ENCODE results near the gene TENT5C.

TENT5C gene

GRCh38 chr1:117574161-117574835 lies 31.6 kb upstream of the TENT5C start:
- DNase-seq, result no peak

DNA sequence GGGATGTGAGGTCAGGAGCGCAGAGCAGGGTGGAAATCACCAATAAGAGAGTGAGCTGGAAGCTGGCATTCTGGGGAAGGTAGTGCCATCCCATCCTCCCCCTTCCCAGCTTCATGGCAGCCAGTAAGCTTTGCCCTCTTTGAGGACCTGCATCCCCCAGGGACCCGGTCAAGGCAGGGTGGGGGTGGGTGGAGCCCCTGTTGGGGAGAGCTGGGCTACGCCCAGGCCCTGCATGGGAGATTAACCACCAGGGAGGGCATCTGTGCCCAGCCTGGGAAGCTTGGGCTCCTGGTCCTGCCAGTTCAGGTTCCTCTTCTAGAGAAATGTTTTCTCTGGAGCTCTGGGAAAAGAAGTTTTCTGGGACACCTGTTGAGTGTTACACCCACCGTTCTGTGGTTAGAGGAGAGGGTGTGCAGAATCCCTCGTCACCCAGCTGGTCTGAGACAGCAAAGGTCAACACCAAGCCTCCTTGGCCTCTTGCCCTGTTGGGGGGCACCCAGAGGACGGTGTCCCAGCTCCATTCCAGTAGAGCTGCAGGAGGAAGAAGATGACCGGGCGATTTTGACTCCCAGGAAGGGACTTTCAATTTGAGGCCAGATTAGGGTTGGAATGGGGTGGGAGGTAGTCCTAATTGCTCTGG lies 30.1 kb upstream of the TENT5C start:
- DNase-seq, result no peak

GRCh38 chr1:117576236-117576635 lies 29.6 kb upstream of the TENT5C start:
- DNase-seq, result no peak

DNA sequence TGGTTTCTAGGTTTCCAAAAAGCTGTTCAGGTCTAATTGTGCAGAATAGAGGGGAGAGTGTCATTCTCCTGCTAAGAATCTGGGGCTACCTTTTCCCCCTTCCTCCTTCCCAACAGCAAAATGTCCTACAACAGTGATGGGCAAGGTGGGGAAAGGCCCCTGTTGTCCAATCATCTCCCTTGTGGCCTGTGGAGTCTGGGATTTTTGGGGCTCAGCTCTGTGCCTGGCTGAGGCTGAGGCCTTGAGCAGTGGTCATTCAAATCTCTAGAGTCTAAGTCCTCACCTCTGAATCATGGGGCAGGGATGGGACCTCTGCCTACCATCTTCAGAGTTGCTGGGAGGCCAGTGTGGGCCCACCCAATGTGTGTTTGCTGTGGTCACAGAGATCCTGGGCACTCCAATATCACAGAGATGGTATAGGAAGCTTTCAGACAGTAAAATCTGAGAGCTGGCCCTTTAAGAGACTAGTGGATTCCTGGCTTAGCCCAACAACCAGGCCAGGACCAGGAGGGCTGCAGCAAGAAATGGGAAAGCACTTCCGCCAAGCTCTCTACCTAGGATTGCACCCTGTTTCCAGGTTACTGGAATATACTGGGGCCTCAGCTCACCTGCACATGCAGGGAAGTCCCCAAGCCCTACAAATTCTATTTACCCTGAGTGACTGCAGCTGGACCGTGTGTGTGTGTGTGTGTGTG lies 28.5 kb upstream of the TENT5C start:
- DNase-seq, result no peak

DNA sequence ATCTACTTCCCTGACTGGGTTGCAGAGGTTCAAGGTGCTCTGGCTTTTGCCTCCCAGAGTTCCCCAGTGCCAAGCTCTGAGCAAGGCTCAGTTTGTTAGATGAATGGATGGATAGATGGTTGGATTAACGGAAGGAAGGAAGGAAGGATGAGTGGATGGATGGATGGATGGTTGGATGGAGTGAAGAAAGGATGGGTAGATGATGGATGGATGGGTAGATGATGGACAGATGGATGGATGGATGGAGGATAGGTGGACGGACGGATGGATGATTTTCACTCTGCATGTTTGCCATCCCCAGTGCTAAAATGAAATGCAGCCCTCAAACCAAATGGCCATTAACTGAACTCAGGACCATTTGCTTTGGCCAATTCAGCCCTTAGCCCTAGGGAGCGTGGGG lies 27.4 kb upstream of the TENT5C start:
- DNase-seq, result no peak

DNA sequence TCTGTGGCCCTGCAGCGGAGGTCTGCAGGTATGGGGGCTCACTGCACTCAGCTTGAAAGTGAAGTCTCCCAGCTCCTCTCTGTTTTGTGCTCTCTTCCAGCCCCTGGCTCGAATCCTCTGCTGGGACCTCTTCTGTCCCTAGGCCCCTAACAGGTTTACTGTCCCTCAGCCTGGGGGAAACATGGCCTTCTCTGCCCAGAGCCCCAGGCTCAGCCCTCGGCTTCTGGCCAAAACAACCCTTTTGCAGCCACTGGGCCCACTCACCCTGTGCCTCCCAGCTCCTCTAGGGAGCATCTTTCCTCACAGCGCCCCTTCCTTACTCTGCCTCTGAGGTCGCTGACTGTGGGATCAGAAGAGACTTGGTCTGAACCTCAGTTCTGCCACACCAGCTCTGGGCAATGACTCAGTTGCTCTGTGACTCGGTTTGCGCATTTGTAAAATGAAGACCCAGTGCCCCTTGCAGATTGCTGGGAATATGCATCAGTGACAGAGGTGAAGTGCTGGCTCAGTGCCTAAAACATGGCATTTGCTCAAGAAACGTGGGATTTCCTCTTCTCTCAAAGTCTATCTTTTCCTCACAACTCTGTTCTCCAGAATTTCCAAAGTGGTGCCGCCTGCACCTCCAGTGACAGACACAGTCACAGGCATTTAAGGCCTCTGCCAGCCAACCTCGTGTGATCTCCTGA lies 26.5 kb upstream of the TENT5C start:
- no peak for DNase-seq

GRCh38 chr1:117580436-117580835 lies 25.4 kb upstream of the TENT5C start:
- DNase-seq, result no peak

GRCh38 chr1:117580882-117581281 lies 25.0 kb upstream of the TENT5C start:
- DNase-seq, result no peak

DNA sequence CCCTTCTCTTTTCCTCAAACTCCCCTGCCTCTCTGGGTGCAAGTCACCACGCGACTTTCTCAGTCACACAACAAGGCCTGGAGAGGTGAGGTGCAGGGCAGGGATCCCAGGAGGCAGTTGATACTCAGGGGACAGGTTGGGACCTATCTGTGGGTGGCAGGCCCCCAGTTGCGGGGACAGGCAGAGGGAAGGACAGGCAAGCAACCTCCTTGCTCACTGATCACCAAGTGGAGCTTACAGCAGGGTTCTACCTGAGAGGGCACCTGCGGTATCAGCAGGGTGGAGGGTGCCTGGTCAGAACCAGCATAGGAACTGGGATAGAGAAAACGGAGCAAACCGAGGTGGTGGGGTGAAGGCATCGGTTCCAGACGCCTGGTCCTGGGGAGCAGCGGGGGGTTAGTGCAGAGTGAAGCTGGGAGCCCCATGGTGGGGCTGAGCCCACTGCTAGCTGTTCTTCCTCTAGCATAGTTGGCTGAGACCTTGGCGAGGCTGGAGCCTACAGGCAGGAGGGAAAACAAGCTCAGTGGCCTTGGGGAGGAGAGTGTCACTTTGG lies 24.4 kb upstream of the TENT5C start:
- no peak for DNase-seq

- no peak for DNase-seq
These were observed 23.4 kb upstream of the TENT5C start for GRCh38 chr1:117582451-117582850.

DNA sequence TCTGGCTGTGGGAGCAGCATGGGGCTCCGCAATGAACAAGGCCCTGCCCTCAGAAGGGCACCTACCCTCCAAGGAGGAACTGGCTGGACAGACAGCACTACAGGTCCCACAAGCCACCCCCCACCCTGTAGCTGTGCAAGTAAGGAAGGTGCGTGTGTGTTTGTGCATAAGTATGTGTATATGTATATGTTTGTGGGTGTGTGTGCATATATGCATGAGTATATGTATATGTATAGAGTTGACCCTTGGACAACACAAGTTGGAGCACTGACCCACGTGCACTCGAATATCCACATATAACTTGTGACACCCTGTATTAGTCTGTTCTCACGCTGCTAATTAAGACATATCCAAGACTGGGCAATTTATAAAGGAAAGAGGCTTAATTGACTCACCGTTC lies 22.6 kb upstream of the TENT5C start:
- no peak for DNase-seq

- no peak for DNase-seq
These were observed 21.7 kb upstream of the TENT5C start for GRCh38 chr1:117584181-117584580.

DNA sequence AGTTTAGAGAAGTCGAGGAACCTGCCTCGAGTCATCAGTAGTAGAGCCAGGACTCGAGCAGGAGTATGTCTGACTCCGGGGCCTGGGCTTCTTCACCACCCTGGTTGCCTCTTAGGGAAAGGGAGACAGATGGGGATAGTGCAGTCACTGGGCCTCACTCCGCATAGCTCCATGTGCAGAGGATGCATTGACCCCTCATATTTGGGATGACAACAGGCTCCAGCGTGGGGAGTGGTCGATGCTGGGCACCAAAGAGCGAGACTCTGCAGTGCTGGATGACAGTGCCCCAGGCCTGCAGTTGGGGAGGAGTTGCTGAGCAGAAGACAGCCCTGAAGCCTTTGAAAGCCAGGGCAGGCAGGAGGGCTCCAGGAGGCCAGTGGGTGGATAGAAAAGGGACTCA lies 20.8 kb upstream of the TENT5C start:
- no peak for DNase-seq

- DNase-seq, result no peak
These were observed 19.5 kb upstream of the TENT5C start for GRCh38 chr1:117586337-117586736.

- no peak for DNase-seq
These were observed 18.9 kb upstream of the TENT5C start for GRCh38 chr1:117586747-117587498.

DNA sequence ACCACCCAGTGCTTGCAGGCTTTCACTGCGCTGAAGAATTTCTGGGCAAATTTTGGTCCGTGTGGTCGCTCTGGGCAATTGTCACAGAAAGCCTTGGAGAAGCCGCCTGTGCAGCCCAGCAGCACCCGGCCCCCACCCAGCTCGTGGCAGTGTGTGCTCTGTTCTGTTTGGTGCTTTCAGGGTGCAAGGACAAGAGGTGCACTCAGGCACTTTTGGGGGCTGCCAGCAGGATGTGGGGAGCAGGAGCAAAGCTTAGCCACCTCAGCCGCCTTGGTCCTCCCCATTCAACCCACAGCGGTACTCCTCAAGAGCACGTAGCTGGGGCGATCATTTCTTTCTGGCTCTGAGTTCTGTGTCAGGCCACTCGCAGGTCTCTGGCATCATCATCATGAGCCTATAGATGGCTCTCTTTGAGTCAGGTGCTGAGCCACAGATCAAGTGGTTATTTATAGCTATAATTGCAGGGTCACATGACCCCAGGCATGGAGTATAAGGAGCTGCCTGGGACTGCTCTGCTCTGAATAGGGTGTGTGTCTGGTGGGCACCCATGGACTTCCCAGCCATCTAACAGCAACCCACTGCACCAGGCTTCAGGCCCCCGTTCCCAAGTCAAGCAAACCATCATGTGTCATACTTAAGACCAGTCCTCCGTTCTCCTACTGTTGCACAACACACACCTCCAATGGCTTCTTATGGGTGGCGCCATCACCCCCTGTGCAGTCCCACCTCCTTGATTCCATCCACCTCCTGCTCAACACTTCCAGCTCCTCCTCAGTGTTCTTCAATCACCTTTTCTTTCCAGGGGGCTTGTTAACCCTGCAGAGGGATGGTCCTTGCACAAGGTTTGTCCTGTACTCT lies 18.1 kb upstream of the TENT5C start:
- no peak for DNase-seq

- DNase-seq, result no peak
These were observed 16.3 kb upstream of the TENT5C start for GRCh38 chr1:117589544-117589943.

GRCh38 chr1:117590273-117590925 lies 15.4 kb upstream of the TENT5C start:
- DNase-seq, result no peak

DNA sequence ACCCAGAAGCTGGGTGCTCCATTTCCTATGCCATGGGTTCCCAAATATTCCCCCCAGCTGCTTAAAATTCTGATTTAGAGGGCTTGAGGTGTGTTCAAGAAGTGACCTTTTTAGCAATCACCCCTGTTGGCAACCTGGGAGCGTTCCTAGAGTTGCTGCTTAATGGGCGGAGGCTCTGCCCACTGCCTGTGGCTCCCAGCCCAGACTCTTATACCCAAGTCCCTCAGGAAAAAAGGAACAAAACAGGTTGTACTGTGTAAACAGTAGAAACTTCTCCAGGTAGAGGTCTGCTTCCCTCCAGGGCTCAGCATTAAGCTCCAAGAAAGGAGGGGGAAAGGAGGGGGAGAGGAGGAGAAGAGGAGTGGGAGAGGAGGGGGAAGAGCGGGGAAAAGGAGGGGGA lies 14.6 kb upstream of the TENT5C start:
- no peak for DNase-seq

- no peak for DNase-seq
These were observed 13.7 kb upstream of the TENT5C start for GRCh38 chr1:117592155-117592554.

Measured in NCI-H1105 (cell line).